ENCODE data around the gene ECPAS.
"Not testable (repeated sequence)": the region's sequence is repeated elsewhere in the genome, so short reads cannot be mapped to it uniquely, and the experiment has no call there.

ECPAS gene

GRCh38 chr9:111483858-111484571 is at the start of gene ECPAS:
Gene ECPAS (minus strand): TSS chr9:111484383. CDS start chr9:111472918, 11,465 bp downstream.
- DNase-seq (ENCODE audit: low spot score), result peak; percentile 58

GRCh38 chr9:111533099-111533790 is 49.1 kb upstream of the ECPAS start:
- DNase-seq (ENCODE audit: low spot score), result no peak

GRCh38 chr9:111531716-111532115 is 47.5 kb upstream of the ECPAS start:
- no peak for DNase-seq (ENCODE audit: low spot score)

- DNase-seq (ENCODE audit: low spot score), result no peak
Observed at GRCh38 chr9:111529787-111530186, 45.6 kb upstream of the ECPAS start.

GRCh38 chr9:111527347-111527746 is 43.2 kb upstream of the ECPAS start:
- peak; percentile 13 for DNase-seq (ENCODE audit: low spot score)

- peak; percentile 72 for DNase-seq (ENCODE audit: low spot score)
Observed at GRCh38 chr9:111525056-111525977, 41.1 kb upstream of the ECPAS start, which contains the start of gene ZNF483. Gene ZNF483 (plus strand): TSS chr9:111525179. CDS start chr9:111527396, 2,217 bp downstream.

- DNase-seq (ENCODE audit: low spot score), result no peak
Observed at GRCh38 chr9:111524731-111525055, 40.5 kb upstream of the ECPAS start.

- no peak for DNase-seq (ENCODE audit: low spot score)
Observed at GRCh38 chr9:111516061-111516465, 31.9 kb upstream of the ECPAS start.

- DNase-seq (ENCODE audit: low spot score), result no peak
Observed at GRCh38 chr9:111514967-111515366, 30.8 kb upstream of the ECPAS start.

- DNase-seq (ENCODE audit: low spot score), result not testable (repeated sequence)
Observed at GRCh38 chr9:111511581-111511980, 27.4 kb upstream of the ECPAS start.

- no peak for DNase-seq (ENCODE audit: low spot score)
Observed at GRCh38 chr9:111502506-111502905, 18.3 kb upstream of the ECPAS start.

GRCh38 chr9:111501648-111502047 is 17.5 kb upstream of the ECPAS start:
- no peak for DNase-seq (ENCODE audit: low spot score)

- no peak for DNase-seq (ENCODE audit: low spot score)
Observed at GRCh38 chr9:111501005-111501562, 16.9 kb upstream of the ECPAS start.

- DNase-seq (ENCODE audit: low spot score), result not testable (repeated sequence)
Observed at GRCh38 chr9:111497196-111497595, 13.0 kb upstream of the ECPAS start.

GRCh38 chr9:111484572-111484894 is 350 bp upstream of the ECPAS start:
- DNase-seq (ENCODE audit: low spot score), result no peak

- peak; percentile 49 for DNase-seq (ENCODE audit: low spot score)
Observed at GRCh38 chr9:111483439-111483857, 735 bp downstream of the ECPAS start.

GRCh38 chr9:111482694-111483438 is 1.3 kb downstream of the ECPAS start:
- DNase-seq (ENCODE audit: low spot score), result peak; percentile 51

GRCh38 chr9:111481885-111482636 is 2.1 kb downstream of the ECPAS start:
- no peak for DNase-seq (ENCODE audit: low spot score)

- no peak for DNase-seq (ENCODE audit: low spot score)
Observed at GRCh38 chr9:111477677-111478076, 6.5 kb downstream of the ECPAS start.

GRCh38 chr9:111475195-111475594 is 9.0 kb downstream of the ECPAS start:
- no peak for DNase-seq (ENCODE audit: low spot score)

GRCh38 chr9:111474385-111474784 is 9.8 kb downstream of the ECPAS start:
- no peak for DNase-seq (ENCODE audit: low spot score)
